ENCODE measurements around the gene PAN2. TPM values are rescaled to one million over a fixed set of nuclear protein-coding genes. Genes with fewer than 3 reads are reported as not detected.
"Not testable (repeated sequence)": the region's sequence is repeated elsewhere in the genome, so short reads cannot be mapped to it uniquely, and the experiment has no call there.

Gene PAN2
- polyA plus RNA-seq, 2 donors = 18.1 to 44.7 TPM

DNA sequence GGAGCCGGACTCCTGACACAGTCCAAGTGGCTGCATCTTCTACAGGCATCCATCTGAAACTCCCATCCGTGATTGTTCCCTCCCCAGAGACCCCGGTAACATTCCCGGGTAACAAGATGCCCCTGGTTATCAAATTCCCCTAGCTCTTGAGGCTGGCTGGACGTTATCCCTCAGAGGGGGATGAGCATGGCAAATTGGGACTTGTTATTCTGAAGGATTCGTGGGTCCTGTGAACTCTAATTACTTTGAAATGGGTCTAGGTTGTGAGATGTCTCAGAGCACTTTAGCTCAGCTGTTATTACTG, 642 bp upstream of the PAN2 start:
- Histone ChIP-seq H3K27ac (ENCODE audit: low read depth in 2 of 2, low read length in 1 of 2) (peak overlapping the region; percentile 95 to 96), H3K36me3 (ENCODE audit: control insufficient read depth in 2 of 2, insufficient read depth in 2 of 2, low read length in 1 of 2) (no peaks in the 10 kb centered on the region), H3K4me1 (ENCODE audit: control insufficient read depth in 2 of 2, insufficient read depth in 2 of 2, low read length in 1 of 2) (peaks cover 0 to 11% of the 10 kb centered on the region in 2 donors), H3K27me3 (ENCODE audit: control insufficient read depth in 1 of 2, insufficient read depth in 2 of 2, low read length in 2 of 2) (no peaks in the 10 kb centered on the region), H3K4me3 (ENCODE audit: low read depth in 1 of 2, low read length in 2 of 2) (peak overlapping the region; percentile 55 to 75), H3K9me3 (ENCODE audit: control insufficient read depth in 2 of 2, insufficient read depth in 1 of 2, low read depth in 1 of 2, low read length in 1 of 2) (no peaks in the 10 kb centered on the region)
- 4 to 6% methylated on average over 6 of the region's 6 CpGs for WGBS, 2 donors

DNA sequence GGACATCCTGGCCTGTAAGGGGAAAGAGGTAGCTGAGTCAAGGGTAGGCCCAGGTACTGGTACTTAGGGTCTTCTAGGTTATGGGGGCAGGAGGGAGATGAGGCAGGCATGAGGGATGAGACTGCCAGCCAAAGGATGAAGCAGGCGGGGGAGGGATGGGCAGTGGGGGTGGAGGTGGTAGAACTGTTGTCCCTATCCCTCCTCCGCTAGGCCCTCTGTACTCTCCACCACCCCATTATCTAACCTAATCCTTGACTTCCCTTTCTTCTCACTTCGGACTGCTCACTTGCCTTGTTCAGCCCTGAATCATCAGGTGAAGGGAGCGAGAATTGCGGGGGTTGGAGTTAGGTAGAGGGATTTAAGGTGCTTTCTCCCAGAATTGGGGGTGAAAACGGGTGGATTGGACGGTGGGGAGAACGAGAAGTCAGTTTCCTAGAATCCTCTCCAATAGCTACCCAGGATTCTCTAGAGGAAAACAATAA, 562 bp downstream of the PAN2 start:
- Histone ChIP-seq H3K27me3 (ENCODE audit: control insufficient read depth in 1 of 2, insufficient read depth in 2 of 2, low read length in 2 of 2) (no peaks in the 10 kb centered on the region), H3K9me3 (ENCODE audit: control insufficient read depth in 2 of 2, insufficient read depth in 1 of 2, low read depth in 1 of 2, low read length in 1 of 2) (no peaks in the 10 kb centered on the region), H3K4me3 (ENCODE audit: low read depth in 1 of 2, low read length in 2 of 2) (peak overlapping the region; percentile 55 to 75), H3K36me3 (ENCODE audit: control insufficient read depth in 2 of 2, insufficient read depth in 2 of 2, low read length in 1 of 2) (peaks cover under 1 to 2% of the 10 kb centered on the region in 2 donors), H3K4me1 (ENCODE audit: control insufficient read depth in 2 of 2, insufficient read depth in 2 of 2, low read length in 1 of 2) (peaks cover 0 to 6% of the 10 kb centered on the region in 2 donors), H3K27ac (ENCODE audit: low read depth in 2 of 2, low read length in 1 of 2) (peak overlapping the region; percentile 95 to 96)
- 22% methylated on average over 8 of the region's 8 CpGs for WGBS, 2 donors

- Histone ChIP-seq H3K9me3 (ENCODE audit: control insufficient read depth in 2 of 2, insufficient read depth in 1 of 2, low read depth in 1 of 2, low read length in 1 of 2) (no peaks in the 10 kb centered on the region), H3K4me3 (ENCODE audit: low read depth in 1 of 2, low read length in 2 of 2) (peak overlapping the region; percentile 55 to 75), H3K27ac (ENCODE audit: low read depth in 2 of 2, low read length in 1 of 2) (peak overlapping the region; percentile 95 to 96), H3K36me3 (ENCODE audit: control insufficient read depth in 2 of 2, insufficient read depth in 2 of 2, low read length in 1 of 2) (peaks cover 4 to 6% of the 10 kb centered on the region in 2 donors), H3K27me3 (ENCODE audit: control insufficient read depth in 1 of 2, insufficient read depth in 2 of 2, low read length in 2 of 2) (no peaks in the 10 kb centered on the region), H3K4me1 (ENCODE audit: control insufficient read depth in 2 of 2, insufficient read depth in 2 of 2, low read length in 1 of 2) (peaks cover 0 to 6% of the 10 kb centered on the region in 2 donors)
- WGBS, 2 donors = 86 to 96% methylated on average over 11 of the region's 11 CpGs
Observed at GRCh38 chr12:56332512-56333196, 1.1 kb downstream of the PAN2 start.

DNA sequence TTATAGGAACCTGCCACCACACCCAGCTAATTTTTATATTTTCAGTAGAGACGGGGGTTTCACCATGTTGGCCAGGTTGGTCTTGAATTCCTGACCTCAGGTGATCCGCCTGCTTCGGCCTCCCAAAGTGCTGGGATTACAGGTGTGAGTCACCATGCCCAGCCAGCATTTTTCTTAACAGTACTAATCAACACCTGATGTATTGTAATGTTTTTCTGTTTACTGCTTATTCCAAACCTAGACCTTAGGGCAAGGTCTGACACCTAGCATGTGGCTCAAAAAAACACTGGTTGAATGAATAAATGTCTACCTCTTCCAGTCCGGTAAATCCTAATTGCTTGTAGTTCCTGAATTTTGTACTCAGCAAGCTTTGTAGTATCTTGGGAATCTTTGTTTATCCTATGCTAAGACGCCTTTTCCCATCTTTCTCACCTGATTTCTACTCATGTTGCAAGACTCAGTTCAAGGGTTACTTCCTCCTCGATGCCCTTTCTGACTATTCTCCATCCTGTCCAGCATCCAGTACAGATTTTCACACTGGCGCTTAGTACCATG, 2.8 kb downstream of the PAN2 start:
- H3K4me3 ChIP-seq (ENCODE audit: low read depth in 1 of 2, low read length in 2 of 2) = no peak overlapping the region
- WGBS, 2 donors = 89 to 90% methylated on average over 7 of the region's 7 CpGs
- H3K36me3 ChIP-seq (ENCODE audit: control insufficient read depth in 2 of 2, insufficient read depth in 2 of 2, low read length in 1 of 2) = peaks cover 4 to 12% of the 10 kb centered on the region in 2 donors
- no peaks in the 10 kb centered on the region for H3K9me3 ChIP-seq (ENCODE audit: control insufficient read depth in 2 of 2, insufficient read depth in 1 of 2, low read depth in 1 of 2, low read length in 1 of 2)
- H3K27me3 ChIP-seq (ENCODE audit: control insufficient read depth in 1 of 2, insufficient read depth in 2 of 2, low read length in 2 of 2) = no peaks in the 10 kb centered on the region
- peaks cover 0 to 6% of the 10 kb centered on the region in 2 donors for H3K4me1 ChIP-seq (ENCODE audit: control insufficient read depth in 2 of 2, insufficient read depth in 2 of 2, low read length in 1 of 2)
- H3K27ac ChIP-seq (ENCODE audit: low read depth in 2 of 2, low read length in 1 of 2) = no peak overlapping the region

- H3K9me3 ChIP-seq (ENCODE audit: control insufficient read depth in 2 of 2, insufficient read depth in 1 of 2, low read depth in 1 of 2, low read length in 1 of 2) = no peaks in the 10 kb centered on the region
- peaks cover 17 to 30% of the 10 kb centered on the region in 2 donors for H3K36me3 ChIP-seq (ENCODE audit: control insufficient read depth in 2 of 2, insufficient read depth in 2 of 2, low read length in 1 of 2)
- H3K4me3 ChIP-seq (ENCODE audit: low read depth in 1 of 2, low read length in 2 of 2) = no peak overlapping the region
- H3K27me3 ChIP-seq (ENCODE audit: control insufficient read depth in 1 of 2, insufficient read depth in 2 of 2, low read length in 2 of 2) = no peaks in the 10 kb centered on the region
- 80 to 85% methylated on average over 6 of the region's 6 CpGs for WGBS, 2 donors
- no peak overlapping the region for H3K27ac ChIP-seq (ENCODE audit: low read depth in 2 of 2, low read length in 1 of 2)
- no peaks in the 10 kb centered on the region for H3K4me1 ChIP-seq (ENCODE audit: control insufficient read depth in 2 of 2, insufficient read depth in 2 of 2, low read length in 1 of 2)
Observed at GRCh38 chr12:56326533-56326932, 7.3 kb downstream of the PAN2 start.

- WGBS, 2 donors = 94 to 98% methylated on average over 8 of the region's 8 CpGs
- H3K4me1 ChIP-seq (ENCODE audit: control insufficient read depth in 2 of 2, insufficient read depth in 2 of 2, low read length in 1 of 2) = no peaks in the 10 kb centered on the region
- H3K36me3 ChIP-seq (ENCODE audit: control insufficient read depth in 2 of 2, insufficient read depth in 2 of 2, low read length in 1 of 2) = peaks cover 17 to 30% of the 10 kb centered on the region in 2 donors
- H3K4me3 ChIP-seq (ENCODE audit: low read depth in 1 of 2, low read length in 2 of 2) = no peak overlapping the region
- H3K27ac ChIP-seq (ENCODE audit: low read depth in 2 of 2, low read length in 1 of 2) = no peak overlapping the region
- H3K27me3 ChIP-seq (ENCODE audit: control insufficient read depth in 1 of 2, insufficient read depth in 2 of 2, low read length in 2 of 2) = no peaks in the 10 kb centered on the region
- no peaks in the 10 kb centered on the region for H3K9me3 ChIP-seq (ENCODE audit: control insufficient read depth in 2 of 2, insufficient read depth in 1 of 2, low read depth in 1 of 2, low read length in 1 of 2)
Observed at GRCh38 chr12:56326126-56326525, 7.7 kb downstream of the PAN2 start.

DNA sequence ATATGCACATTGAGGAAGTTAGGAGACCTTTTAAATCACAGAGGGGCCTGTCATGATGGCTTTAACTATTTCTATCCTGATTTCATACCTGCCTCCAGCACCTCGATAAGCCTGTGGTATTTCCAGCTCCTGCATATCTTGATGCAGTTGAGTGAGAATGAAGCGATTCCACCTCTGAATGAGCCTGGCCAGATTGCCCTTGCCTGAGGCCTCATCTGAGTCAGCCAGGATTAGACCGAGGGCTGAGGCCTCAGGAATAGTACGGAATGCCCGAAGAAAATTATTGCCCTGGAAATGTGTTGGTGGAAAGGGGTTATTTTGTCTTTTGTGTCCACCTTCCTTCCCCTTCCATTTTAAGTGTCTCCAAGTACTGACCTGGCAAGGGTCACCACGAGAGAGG, 9.6 kb downstream of the PAN2 start:
- Histone ChIP-seq H3K27me3 (ENCODE audit: control insufficient read depth in 1 of 2, insufficient read depth in 2 of 2, low read length in 2 of 2) (no peaks in the 10 kb centered on the region), H3K9me3 (ENCODE audit: control insufficient read depth in 2 of 2, insufficient read depth in 1 of 2, low read depth in 1 of 2, low read length in 1 of 2) (no peaks in the 10 kb centered on the region), H3K27ac (ENCODE audit: low read depth in 2 of 2, low read length in 1 of 2) (no peak overlapping the region), H3K4me3 (ENCODE audit: low read depth in 1 of 2, low read length in 2 of 2) (no peak overlapping the region), H3K36me3 (ENCODE audit: control insufficient read depth in 2 of 2, insufficient read depth in 2 of 2, low read length in 1 of 2) (peaks cover 17 to 34% of the 10 kb centered on the region in 2 donors), H3K4me1 (ENCODE audit: control insufficient read depth in 2 of 2, insufficient read depth in 2 of 2, low read length in 1 of 2) (no peaks in the 10 kb centered on the region)
- 72 to 74% methylated on average over 6 of the region's 6 CpGs for WGBS, 2 donors

- H3K36me3 ChIP-seq (ENCODE audit: control insufficient read depth in 2 of 2, insufficient read depth in 2 of 2, low read length in 1 of 2) = peaks cover 13 to 25% of the 10 kb centered on the region in 2 donors
- 84 to 98% methylated on average over 8 of the region's 8 CpGs for WGBS, 2 donors
- H3K27ac ChIP-seq (ENCODE audit: low read depth in 2 of 2, low read length in 1 of 2) = not testable (repeated sequence)
Observed at GRCh38 chr12:56321610-56322009, 12.2 kb downstream of the PAN2 start.

DNA sequence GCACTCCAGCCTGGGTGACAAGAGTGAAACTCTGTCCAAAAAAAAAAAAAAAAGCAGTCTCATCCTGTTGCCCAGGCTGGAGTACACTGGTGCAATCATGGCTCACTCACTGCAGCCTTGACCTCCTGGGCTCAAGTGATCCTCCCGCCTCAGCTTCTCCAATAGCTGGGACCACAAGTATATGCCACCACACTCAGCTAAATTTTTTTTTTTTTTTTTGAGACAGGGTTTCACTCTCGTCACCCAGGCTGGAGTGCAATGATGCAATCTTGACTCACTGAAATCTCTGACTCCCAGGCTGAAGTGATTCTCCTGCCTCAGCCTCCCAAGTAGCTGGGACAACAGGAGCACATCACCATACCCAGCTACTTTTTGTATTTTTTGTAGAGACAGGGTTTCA, 12.8 kb downstream of the PAN2 start:
- Histone ChIP-seq H3K4me1 (ENCODE audit: control insufficient read depth in 2 of 2, insufficient read depth in 2 of 2, low read length in 1 of 2) (no peaks in the 10 kb centered on the region), H3K4me3 (ENCODE audit: low read depth in 1 of 2, low read length in 2 of 2) (no peak overlapping the region), H3K9me3 (ENCODE audit: control insufficient read depth in 2 of 2, insufficient read depth in 1 of 2, low read depth in 1 of 2, low read length in 1 of 2) (no peaks in the 10 kb centered on the region), H3K27me3 (ENCODE audit: control insufficient read depth in 1 of 2, insufficient read depth in 2 of 2, low read length in 2 of 2) (no peaks in the 10 kb centered on the region), H3K36me3 (ENCODE audit: control insufficient read depth in 2 of 2, insufficient read depth in 2 of 2, low read length in 1 of 2) (peaks cover 13 to 22% of the 10 kb centered on the region in 2 donors), H3K27ac (ENCODE audit: low read depth in 2 of 2, low read length in 1 of 2) (no peak overlapping the region)
- WGBS, 2 donors = 85 to 91% methylated on average over 2 of the region's 2 CpGs

More at GRCh38 chr12:56321610-56322009, 12.2 kb downstream of the PAN2 start:
- H3K27me3 ChIP-seq (ENCODE audit: control insufficient read depth in 1 of 2, insufficient read depth in 2 of 2, low read length in 2 of 2); H3K4me1 ChIP-seq (ENCODE audit: control insufficient read depth in 2 of 2, insufficient read depth in 2 of 2, low read length in 1 of 2); H3K4me3 ChIP-seq (ENCODE audit: low read depth in 1 of 2, low read length in 2 of 2); H3K9me3 ChIP-seq (ENCODE audit: control insufficient read depth in 2 of 2, insufficient read depth in 1 of 2, low read depth in 1 of 2, low read length in 1 of 2): not testable (repeated sequence)

DNA sequence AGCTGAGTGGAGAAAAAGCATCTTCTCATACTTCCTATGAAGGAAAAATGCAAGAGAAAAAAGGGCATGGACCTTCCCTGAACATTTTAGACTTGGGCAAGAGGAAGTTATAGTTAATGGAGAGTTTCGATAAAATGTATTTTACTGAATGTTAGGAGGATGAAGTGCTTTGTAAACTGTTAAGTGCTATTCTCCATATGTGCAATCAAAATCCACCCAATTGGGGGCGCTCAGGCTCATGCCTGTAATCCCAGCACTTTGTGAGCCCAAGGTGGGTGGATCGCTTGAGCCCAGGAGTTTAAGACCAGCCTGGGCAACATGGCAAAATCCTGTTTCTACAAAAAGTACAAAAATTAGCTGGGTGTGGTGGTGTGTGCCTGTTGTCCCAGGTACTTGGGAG, 16.1 kb downstream of the PAN2 start:
- peaks cover 2 to 4% of the 10 kb centered on the region in 2 donors for H3K4me1 ChIP-seq (ENCODE audit: control insufficient read depth in 2 of 2, insufficient read depth in 2 of 2, low read length in 1 of 2)
- 94 to 96% methylated on average over 3 of the region's 3 CpGs for WGBS, 2 donors
- no peaks in the 10 kb centered on the region for H3K27me3 ChIP-seq (ENCODE audit: control insufficient read depth in 1 of 2, insufficient read depth in 2 of 2, low read length in 2 of 2)
- peaks cover 0 to 7% of the 10 kb centered on the region in 2 donors for H3K36me3 ChIP-seq (ENCODE audit: control insufficient read depth in 2 of 2, insufficient read depth in 2 of 2, low read length in 1 of 2)
- no peaks in the 10 kb centered on the region for H3K9me3 ChIP-seq (ENCODE audit: control insufficient read depth in 2 of 2, insufficient read depth in 1 of 2, low read depth in 1 of 2, low read length in 1 of 2)
- H3K4me3 ChIP-seq (ENCODE audit: low read depth in 1 of 2, low read length in 2 of 2) = no peak overlapping the region
- no peak overlapping the region for H3K27ac ChIP-seq (ENCODE audit: low read depth in 2 of 2, low read length in 1 of 2)

Measured in esophagus (tissue), 2 donors.